Measurements from ENCODE around the gene MUCL1. TPM values are rescaled to one million over a fixed set of nuclear protein-coding genes. Genes with fewer than 3 reads are reported as not detected.
"Not testable (repeated sequence)": the region's sequence is repeated elsewhere in the genome, so short reads cannot be mapped to it uniquely, and the experiment has no call there.

Gene MUCL1, protein sequence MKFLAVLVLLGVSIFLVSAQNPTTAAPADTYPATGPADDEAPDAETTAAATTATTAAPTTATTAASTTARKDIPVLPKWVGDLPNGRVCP
- not detected for total RNA-seq
- long read RNA-seq = 0 reads

DNA sequence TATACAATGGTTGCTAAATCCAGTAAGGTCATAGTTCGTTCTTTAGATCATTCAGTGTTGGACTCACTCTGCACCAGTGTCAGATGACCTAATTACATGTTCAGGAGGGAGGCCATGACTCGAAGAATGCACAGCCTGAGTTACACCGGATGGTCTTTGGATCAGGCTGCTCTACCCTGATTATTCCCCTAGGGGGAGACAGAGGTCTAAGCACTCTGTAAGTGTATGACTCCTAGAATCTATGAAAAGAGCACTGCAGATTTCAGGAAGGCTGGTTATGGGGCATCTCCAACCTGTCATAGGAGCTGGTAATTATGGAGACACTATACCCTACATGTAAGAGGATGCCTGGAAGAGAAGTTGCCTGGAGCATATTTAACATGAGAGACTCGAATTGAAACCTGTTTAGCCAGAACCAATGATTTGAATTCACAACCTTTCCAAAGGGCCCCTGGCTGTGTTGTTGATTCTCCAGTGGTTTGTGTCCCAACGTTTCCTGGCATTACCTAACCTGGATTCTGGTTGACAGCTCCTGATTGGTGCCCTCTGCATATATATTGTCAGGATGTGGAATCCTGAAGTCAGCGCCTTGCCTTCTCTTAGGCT, at the start of gene MUCL1:
Gene MUCL1, plus strand, starts transcription at position 584 of the 606 bp plus-strand sequence. CDS start 67 bp downstream, outside the sequence.
- no peak for DNase-seq
- ATAC-seq = peak; percentile 45
- intact Hi-C loops (cut with micrococcal nuclease) = no loop called here

GRCh38 chr12:54821676-54822075, 32.6 kb upstream of the MUCL1 start:
- intact Hi-C loops (cut with micrococcal nuclease) = no loop called here
- DNase-seq (no peak), ATAC-seq (no peak)

DNA sequence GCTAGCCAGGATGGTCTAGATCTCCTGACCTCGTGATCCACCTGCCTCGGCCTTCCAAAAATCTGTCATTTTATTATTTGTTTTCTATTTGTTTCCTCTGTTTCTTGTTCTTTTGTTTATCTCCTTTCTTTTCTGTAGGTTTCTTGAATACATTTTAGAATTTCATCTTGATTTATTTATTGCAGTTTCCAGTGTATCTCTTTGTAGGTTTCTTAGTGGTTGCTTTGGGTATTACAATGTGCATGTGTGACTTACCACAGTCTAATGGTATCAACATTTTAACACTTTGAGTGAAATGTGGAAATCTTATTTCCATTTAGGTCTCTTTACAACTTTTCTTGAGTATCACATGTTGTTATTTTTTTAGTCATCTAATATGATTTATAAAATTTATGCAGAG, 29.9 kb upstream of the MUCL1 start:
- ATAC-seq (no peak), DNase-seq (no peak)
- intact Hi-C loops (cut with micrococcal nuclease) = no loop called here

DNA sequence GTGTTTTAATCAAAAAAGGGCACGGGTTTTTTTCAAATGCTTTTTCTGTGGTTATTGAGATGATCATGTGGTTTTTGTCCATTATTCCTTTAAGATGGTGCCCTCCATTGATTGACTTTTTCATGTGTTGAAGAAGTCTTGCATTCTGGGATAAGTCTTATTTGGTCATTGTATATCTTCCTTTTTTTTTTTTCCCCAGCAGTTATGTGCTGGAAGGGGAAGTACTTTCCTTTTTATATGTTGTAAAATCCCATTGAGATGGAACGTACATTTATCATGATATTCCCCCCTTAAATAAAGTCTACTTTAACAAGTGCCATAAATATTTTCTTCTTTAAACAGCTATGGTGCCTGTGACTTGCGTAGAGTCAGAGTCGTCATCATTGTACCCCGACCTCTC, 24.8 kb upstream of the MUCL1 start:
- no peak for DNase-seq
- no peak for ATAC-seq
- intact Hi-C loops (cut with micrococcal nuclease) = no loop called here

DNA sequence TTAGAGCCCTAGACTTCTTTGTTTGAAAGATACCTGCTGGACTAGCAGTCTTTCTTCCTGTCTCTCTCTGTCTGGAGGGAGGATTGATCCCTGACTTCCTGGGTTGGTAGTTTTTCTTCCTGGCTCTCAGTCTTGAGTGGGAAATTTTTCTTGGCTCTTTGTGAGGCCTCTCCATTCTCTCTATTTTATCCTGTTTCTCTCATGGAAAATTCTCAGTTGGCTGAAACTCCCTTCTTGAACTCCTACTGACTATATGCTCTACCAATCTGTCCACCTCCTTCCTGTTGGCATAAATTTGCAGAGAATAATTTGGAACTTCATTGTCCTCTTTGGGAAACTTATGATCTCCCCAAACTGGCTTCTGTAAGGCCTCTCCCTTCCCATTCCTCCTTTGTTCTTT, 24.1 kb upstream of the MUCL1 start:
- intact Hi-C loops (cut with micrococcal nuclease) = no loop called here
- no peak for ATAC-seq

DNA sequence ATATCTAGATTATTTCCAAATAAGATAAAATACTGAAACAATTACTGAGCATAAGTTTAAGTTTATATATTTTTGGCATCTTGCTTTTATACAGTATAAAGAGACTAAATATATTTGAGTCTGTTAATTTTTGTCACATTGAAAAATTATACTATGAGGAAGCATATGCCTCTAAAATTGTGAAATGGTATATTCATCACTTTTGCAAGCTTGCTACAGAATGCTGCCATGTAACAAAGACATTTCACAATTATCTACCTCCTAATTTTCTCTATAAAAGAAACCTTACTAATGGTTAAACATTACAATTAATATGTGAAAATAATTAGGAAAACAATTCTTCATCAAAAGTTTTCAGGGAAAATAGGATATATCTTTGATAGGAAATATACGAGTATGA, 22.7 kb upstream of the MUCL1 start:
- ATAC-seq (no peak), DNase-seq (no peak)
- intact Hi-C loops (cut with micrococcal nuclease) = no loop called here

More for the DNA sequence above, 24.1 kb upstream of the MUCL1 start:
- DNase-seq = no peak

DNA sequence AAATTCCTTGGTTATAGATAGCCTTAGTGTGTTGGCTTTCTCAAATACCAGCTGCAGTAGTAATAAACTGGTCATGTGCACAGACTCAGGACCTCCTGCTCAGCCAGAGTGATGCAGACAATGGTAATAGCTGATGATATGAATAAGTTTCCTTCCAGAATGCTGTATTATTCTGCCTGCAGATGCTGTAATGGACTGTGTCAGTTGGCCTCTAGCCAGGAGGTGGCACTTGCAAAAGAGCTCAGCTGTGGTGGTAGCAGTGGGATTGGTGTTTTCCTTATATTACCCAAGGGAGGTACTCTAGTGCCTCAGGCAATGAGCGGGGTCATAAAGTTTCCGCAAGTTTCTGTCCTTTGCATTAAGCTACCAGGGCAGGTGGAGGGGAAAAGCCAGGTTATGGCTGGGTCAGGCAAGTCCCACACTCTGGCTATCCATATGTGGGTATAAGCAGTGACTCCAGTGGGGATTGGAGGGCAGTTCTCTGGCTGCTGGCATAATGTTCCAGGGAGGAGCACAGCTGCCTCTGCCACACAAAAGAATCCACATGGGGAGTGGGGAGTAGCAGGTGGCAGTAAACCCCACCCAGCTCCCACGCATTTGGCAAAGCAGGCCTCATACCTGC, 14.0 kb upstream of the MUCL1 start:
- intact Hi-C loops (cut with micrococcal nuclease) = no loop called here
- no peak for ATAC-seq
- no peak for DNase-seq

GRCh38 chr12:54857406-54857805, 3.1 kb downstream of the MUCL1 start:
- no peak for ATAC-seq
- intact Hi-C loops (cut with micrococcal nuclease) = no loop called here
- DNase-seq = no peak

DNA sequence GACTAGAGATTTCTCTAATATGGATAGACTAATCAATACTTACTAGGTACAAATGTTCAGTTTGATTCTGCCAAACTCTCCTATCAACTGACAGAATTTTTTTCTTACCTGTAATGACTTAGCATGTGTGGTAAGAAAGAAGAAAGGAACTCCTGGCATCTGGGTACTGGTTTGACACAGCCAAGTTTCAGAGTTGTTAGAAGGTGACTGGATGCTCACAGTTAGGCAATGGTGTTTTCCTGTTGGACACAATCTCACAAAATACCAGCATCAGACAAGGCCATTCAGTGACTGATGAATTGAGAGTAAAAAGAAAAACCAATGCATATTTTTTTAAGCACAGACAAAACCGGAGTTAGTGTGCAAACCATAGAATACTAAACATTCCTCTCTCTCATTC, 4.2 kb downstream of the MUCL1 start:
- intact Hi-C loops (cut with micrococcal nuclease) = no loop called here
- no peak for DNase-seq
- ATAC-seq = no peak

DNA sequence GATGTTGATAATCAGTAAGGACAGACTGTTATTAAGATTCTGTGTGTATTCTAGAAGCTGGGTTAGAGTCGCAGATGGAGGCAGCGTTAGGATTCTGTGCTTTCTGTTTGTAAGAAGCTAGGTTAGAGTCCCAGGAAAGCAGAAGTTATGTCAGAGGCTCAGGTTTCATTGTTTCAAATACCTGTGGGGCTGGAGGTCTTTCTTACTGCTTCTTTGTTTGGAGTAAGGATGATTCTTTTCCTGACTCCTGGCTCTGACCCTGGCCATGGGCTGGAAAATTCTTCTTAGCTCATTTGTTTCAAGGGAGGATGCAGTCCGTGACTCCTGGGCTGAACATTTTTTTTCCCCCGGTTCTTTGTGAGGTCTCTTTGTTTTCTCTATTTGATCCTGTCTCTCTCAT, 5.2 kb downstream of the MUCL1 start:
- intact Hi-C loops (cut with micrococcal nuclease) = no loop called here
- no peak for ATAC-seq
- DNase-seq = no peak

DNA sequence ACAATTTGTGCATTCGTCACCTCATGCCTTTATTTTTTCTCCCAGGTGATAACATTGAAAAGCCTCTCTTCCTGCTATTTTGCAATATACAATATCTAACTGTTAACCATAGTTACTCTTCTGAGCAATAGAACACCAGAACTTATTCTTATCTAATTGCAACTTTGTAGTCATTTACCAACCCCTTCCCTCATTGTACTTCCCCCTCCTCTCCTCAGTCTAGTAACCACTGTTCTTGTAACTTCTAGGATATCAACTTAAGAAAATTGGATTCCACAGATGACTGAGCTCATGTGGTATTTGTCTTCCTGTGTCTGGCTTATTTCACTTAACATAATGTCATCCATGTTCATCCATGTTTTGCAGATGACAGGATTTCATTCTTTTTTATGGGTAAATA, 7.6 kb downstream of the MUCL1 start:
- DNase-seq (no peak), ATAC-seq (no peak)
- intact Hi-C loops (cut with micrococcal nuclease) = no loop called here

GRCh38 chr12:54863948-54864618, 9.8 kb downstream of the MUCL1 start:
- intact Hi-C loops (cut with micrococcal nuclease) = no loop called here
- ATAC-seq = no peak
- no peak for DNase-seq

DNA sequence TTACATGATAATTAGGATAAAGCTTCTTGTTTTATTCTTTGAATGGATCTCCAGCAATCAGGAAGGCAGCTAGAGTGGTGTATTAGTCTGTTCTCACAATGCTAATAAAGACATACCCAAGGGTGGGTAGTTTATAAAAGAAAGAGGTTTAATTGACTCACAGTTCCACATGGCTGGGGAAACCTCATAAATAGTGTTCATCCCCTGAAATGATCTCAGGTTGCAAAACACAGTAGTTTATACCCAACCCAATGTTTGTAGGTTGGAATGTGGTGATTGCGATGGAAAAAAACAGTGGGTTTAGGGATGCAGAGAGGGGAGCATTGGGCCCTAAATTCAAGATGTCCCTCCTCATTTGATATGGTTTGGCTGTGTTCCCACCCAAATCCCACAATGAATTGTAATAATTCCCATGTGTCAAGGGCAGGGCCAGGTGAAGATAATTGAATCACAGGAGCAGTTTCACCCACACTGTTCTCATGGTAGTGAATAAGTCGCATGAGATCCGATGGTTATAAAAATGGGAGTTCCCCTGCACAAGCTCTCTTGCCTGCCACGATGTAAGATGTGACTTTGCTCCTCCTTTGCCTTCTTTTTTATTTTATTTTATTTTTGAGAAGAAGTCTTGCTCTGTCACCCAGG, 11.5 kb downstream of the MUCL1 start:
- intact Hi-C loops (cut with micrococcal nuclease) = no loop called here
- DNase-seq (no peak), ATAC-seq (no peak)

- DNase-seq (no peak), ATAC-seq (no peak)
- intact Hi-C loops (cut with micrococcal nuclease) = no loop called here
Measured at GRCh38 chr12:54868690-54869089, 14.4 kb downstream of the MUCL1 start.

DNA sequence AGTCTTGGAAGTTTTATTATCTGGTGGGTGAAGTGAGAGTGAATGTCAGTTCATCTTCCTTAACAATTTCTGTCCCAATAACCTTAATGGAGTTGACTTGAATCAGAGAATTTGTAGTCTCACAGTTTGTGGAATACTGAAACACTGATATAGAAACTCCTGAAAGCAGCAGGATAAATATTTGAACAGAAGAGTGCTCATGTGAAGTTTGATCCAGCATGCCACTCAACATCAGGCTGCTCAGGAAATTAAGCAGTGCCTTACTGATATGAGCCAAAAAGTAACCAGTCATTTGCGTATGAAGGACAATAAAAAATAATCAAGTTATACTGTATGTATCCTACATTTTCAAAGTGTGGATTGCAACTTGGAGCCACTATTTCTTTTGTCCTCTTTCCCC, 15.7 kb downstream of the MUCL1 start:
- intact Hi-C loops (cut with micrococcal nuclease) = no loop called here
- ATAC-seq = no peak
- no peak for DNase-seq

DNA sequence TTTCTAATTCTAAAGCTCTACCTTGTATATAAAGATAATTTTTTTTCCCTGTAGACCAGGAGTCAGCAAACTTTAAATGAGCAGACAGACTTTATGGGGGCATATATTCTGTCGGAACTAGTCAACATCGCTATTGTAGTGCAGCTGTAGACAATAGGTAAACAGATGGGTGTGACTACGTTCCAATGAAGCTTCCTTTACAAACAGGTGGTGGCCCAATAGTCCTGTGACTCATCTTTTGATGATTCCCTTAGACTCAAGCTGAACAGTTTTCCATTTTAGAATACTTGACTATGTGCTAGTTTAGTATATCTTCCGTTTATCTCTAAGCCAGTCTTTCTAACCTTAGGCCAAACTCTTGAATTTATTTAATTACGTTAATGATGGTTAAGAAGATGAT, 16.3 kb downstream of the MUCL1 start:
- ATAC-seq = no peak
- intact Hi-C loops (cut with micrococcal nuclease) = no loop called here
- DNase-seq = no peak

DNA sequence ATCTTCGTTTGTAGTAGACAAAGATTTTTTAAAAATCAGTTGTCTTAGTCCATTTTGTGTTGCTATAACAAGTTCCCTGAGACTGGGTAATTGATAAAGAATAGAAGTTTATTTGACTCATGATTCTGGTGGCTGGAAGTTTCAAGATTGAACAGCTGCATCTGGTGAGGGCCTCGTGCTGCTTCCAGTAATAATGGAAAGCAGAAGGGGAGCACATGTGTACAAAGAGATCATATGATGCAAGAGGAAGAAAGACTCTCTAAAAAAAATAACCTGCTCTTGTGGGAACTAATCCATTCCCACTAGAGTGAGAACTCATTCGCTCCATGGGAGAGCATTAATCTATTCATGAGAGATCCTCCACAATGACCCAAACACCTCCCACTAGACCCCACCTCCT, 24.8 kb downstream of the MUCL1 start:
- ATAC-seq = no peak
- no peak for DNase-seq
- intact Hi-C loops (cut with micrococcal nuclease) = no loop called here

GRCh38 chr12:54879579-54879978, 25.3 kb downstream of the MUCL1 start:
- no peak for ATAC-seq
- no peak for DNase-seq

GRCh38 chr12:54882079-54882478, 27.8 kb downstream of the MUCL1 start:
- DNase-seq = no peak
- peak; percentile 47 for ATAC-seq

More at GRCh38 chr12:54879579-54879978, 25.3 kb downstream of the MUCL1 start:
- intact Hi-C loops (cut with micrococcal nuclease) = no loop called here

DNA sequence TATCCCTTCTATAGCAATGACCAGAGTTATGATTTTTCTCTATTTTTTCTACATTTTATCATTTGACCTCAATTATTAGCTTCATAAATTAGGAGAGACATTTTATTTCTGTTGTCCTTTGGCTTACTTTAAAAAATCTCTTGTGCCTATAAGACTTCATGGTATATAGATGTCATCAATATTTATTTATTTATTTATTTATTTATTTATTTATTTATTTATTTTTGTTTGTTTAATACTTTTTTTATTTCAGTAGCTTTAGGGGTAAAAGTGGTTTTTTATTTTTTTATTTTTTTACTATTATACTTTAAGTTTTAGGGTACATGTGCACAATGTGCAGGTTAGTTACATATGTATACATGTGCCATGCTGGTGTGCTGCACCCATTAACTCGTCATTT, 28.3 kb downstream of the MUCL1 start:
- ATAC-seq; DNase-seq; intact Hi-C loops (cut with micrococcal nuclease): not testable (repeated sequence)

More at GRCh38 chr12:54882079-54882478, 27.8 kb downstream of the MUCL1 start:
- intact Hi-C loops (cut with micrococcal nuclease) = no loop called here
